Natural killer cell (primary cell): ENCODE measurements around the gene CPEB4. TPM values are rescaled to one million over a fixed set of nuclear protein-coding genes. Genes with fewer than 3 reads are reported as not detected.

Experiments used
- ATAC-seq, 3 donors: fragments of 150-1000 bp in 2 of 3; fragments of 200-7000 bp in 1 of 3; cut with Tn5 transposase; 1 replicate in 1 of 3; 2 replicates in 2 of 3; pipeline ENCODE4 v1.10.0; 2021; ENCODE audit warnings: mild to moderate bottlenecking in 2 of 3, moderate library complexity in 2 of 3
- DNase-seq, 2 donors: peaks; one replicate each; pipeline versions ENCODE4 v3.0.0 to v3.0.0-alpha.2; 2013 to 2021; ENCODE audit warnings: mixed read lengths in 1 of 2
- H3K27ac ChIP-seq: one replicate; pipeline ENCODE4 v1.5.1; 2013; ENCODE audit warnings: mild to moderate bottlenecking, low read length
- H3K27me3 ChIP-seq: one replicate; pipeline ENCODE4 v1.6.1; 2013; ENCODE audit warnings: low read length; ENCODE audit not compliant: control insufficient read depth, insufficient read depth
- H3K36me3 ChIP-seq: one replicate; pipeline ENCODE4 v1.6.1; 2013; ENCODE audit warnings: low read length; ENCODE audit not compliant: control insufficient read depth, insufficient read depth
- H3K4me1 ChIP-seq: one replicate; pipeline ENCODE4 v1.6.1; 2013; ENCODE audit warnings: low read length; ENCODE audit not compliant: control insufficient read depth, insufficient read depth
- H3K4me3 ChIP-seq: one replicate; pipeline ENCODE4 v1.5.1; 2013; ENCODE audit warnings: low read length
- H3K9me3 ChIP-seq: one replicate; pipeline ENCODE4 v1.6.1; 2013; ENCODE audit warnings: low read length; ENCODE audit not compliant: control insufficient read depth, insufficient read depth
- H3K27ac Mint-ChIP-seq, 2 donors: one replicate each; pipeline ENCODE4 v1.8.0; 2022; ENCODE audit warnings: mild to moderate bottlenecking in 2 of 2, mixed read lengths in 2 of 2, moderate library complexity in 1 of 2
- H3K27me3 Mint-ChIP-seq, 2 donors: one replicate each; pipeline ENCODE4 v1.8.0; 2022; ENCODE audit warnings: low read depth in 2 of 2, mixed read lengths in 2 of 2
- H3K36me3 Mint-ChIP-seq: one replicate; pipeline ENCODE4 v1.8.0; 2022; ENCODE audit warnings: mixed read lengths
- H3K4me1 Mint-ChIP-seq, 2 donors: one replicate each; pipeline ENCODE4 v1.8.0; 2022; ENCODE audit warnings: mixed read lengths in 2 of 2
- H3K4me3 Mint-ChIP-seq: one replicate; pipeline ENCODE4 v1.8.0; 2022; ENCODE audit warnings: mild to moderate bottlenecking, moderate library complexity, mixed read lengths
- H3K9me3 Mint-ChIP-seq, 2 donors: one replicate each; pipeline ENCODE4 v1.8.0; 2022; ENCODE audit warnings: mixed read lengths in 2 of 2
- CTCF ChIP-seq: fragments of 200-600 bp; IDR thresholded peaks from one replicate; pipeline ENCODE4 v1.8.0; 2022; ENCODE audit warnings: antibody characterized with exemption
- WGBS: methylation state at CpG from one replicate; pipeline ENCODE4 v1.1.7; 2013; ENCODE audit warnings: missing lambda C conversion rate; ENCODE audit not compliant: insufficient coverage; 5-methylcytosine and 5-hydroxymethylcytosine counted together
- intact Hi-C: fragments of 100-400 bp; cut with micrococcal nuclease; formaldehyde crosslinking; loops from one replicate; pipeline ENCODE4 v1.14.2; 2022
- total RNA-seq, 4 donors: library from RNA; stranded (reverse); fragments of 120-200 nt in 1 of 4; gene quantifications; one replicate each; pipeline versions ENCODE4 v1.2.3 to v1.2.4, GENCODE V29; 2013 to 2022

Gene CPEB4
- total RNA-seq, 3 donors from 2014 or later (not counting 1 experiment from before 2014, with no cell fraction given), result 44.4 to 60.4 (median 55.1) TPM

- Histone ChIP-seq H3K9me3 (no peaks in the 10 kb centered on the region), H3K36me3 (peaks cover 4% of the 10 kb centered on the region), H3K4me1 (no peaks in the 10 kb centered on the region), H3K27ac (no peak overlapping the region), H3K27me3 (no peaks in the 10 kb centered on the region), H3K4me3 (no peak overlapping the region)
- ATAC-seq (no peak), DNase-seq (no peak)
- Mint-ChIP-seq H3K9me3 (no peaks in the 10 kb centered on the region), H3K27ac (no peak overlapping the region), H3K4me1 (peaks cover 10 to 16% of the 10 kb centered on the region in 2 donors), H3K36me3 (no peaks in the 10 kb centered on the region), H3K27me3 (no peaks in the 10 kb centered on the region), H3K4me3 (no peak overlapping the region)
- 84% methylated on average over 2 of the region's 4 CpGs for WGBS
- no peak for TF ChIP-seq CTCF
- intact Hi-C loops, result no loop called here
Measured at GRCh38 chr5:173928871-173929574, 40.9 kb downstream of the CPEB4 start.

- Mint-ChIP-seq H3K36me3 (no peaks in the 10 kb centered on the region), H3K4me3 (no peak overlapping the region), H3K9me3 (no peaks in the 10 kb centered on the region), H3K27me3 (no peaks in the 10 kb centered on the region), H3K27ac (no peak overlapping the region), H3K4me1 (peaks cover 12% of the 10 kb centered on the region in 2 donors)
- no peak overlapping the region for H3K27ac ChIP-seq
- TF ChIP-seq CTCF, result no peak
- no peaks in the 10 kb centered on the region for H3K27me3 ChIP-seq
- no peak overlapping the region for H3K4me3 ChIP-seq
- H3K9me3 ChIP-seq, result no peaks in the 10 kb centered on the region
- intact Hi-C loops, result no loop called here
- peaks cover 2% of the 10 kb centered on the region for H3K36me3 ChIP-seq
- 74% methylated on average over 1 of the region's 2 CpGs for WGBS
- DNase-seq (no peak), ATAC-seq (no peak)
- no peaks in the 10 kb centered on the region for H3K4me1 ChIP-seq
Measured at GRCh38 chr5:173932695-173933139, 44.6 kb downstream of the CPEB4 start.

GRCh38 chr5:173933901-173934300 is 45.8 kb downstream of the CPEB4 start:
- Histone ChIP-seq H3K4me3 (no peak overlapping the region), H3K36me3 (peaks cover 2% of the 10 kb centered on the region), H3K27ac (no peak overlapping the region), H3K27me3 (no peaks in the 10 kb centered on the region), H3K9me3 (no peaks in the 10 kb centered on the region), H3K4me1 (no peaks in the 10 kb centered on the region)
- no peak overlapping the region for H3K4me3 Mint-ChIP-seq
- no peaks in the 10 kb centered on the region for H3K27me3 Mint-ChIP-seq
- no peak for TF ChIP-seq CTCF
- no peaks in the 10 kb centered on the region for H3K9me3 Mint-ChIP-seq
- 64% methylated on average over 1 of the region's 2 CpGs for WGBS
- DNase-seq, result no peak
- no peak for ATAC-seq
- H3K4me1 Mint-ChIP-seq, result peaks cover 19% of the 10 kb centered on the region in 2 donors
- no peaks in the 10 kb centered on the region for H3K36me3 Mint-ChIP-seq
- intact Hi-C loops, result no loop called here
- no peak overlapping the region for H3K27ac Mint-ChIP-seq

GRCh38 chr5:173935396-173935795 is 47.2 kb downstream of the CPEB4 start:
- no peak overlapping the region for H3K27ac Mint-ChIP-seq
- no peak overlapping the region for H3K4me3 Mint-ChIP-seq
- Histone ChIP-seq H3K4me3 (no peak overlapping the region), H3K27me3 (no peaks in the 10 kb centered on the region), H3K36me3 (peaks cover 2% of the 10 kb centered on the region), H3K27ac (no peak overlapping the region), H3K4me1 (no peaks in the 10 kb centered on the region), H3K9me3 (no peaks in the 10 kb centered on the region)
- DNase-seq (no peak), ATAC-seq (no peak)
- no peaks in the 10 kb centered on the region for H3K9me3 Mint-ChIP-seq
- no peak for TF ChIP-seq CTCF
- H3K36me3 Mint-ChIP-seq, result no peaks in the 10 kb centered on the region
- no CpG with 5 or more reads among the region's 2 CpGs for WGBS
- H3K4me1 Mint-ChIP-seq, result peaks cover 19% of the 10 kb centered on the region in 2 donors
- H3K27me3 Mint-ChIP-seq, result no peaks in the 10 kb centered on the region
- intact Hi-C loops, result no loop called here
